Tracheal epithelial cell (primary cell): ENCODE measurements around the gene CXCR4. TPM values are rescaled to one million over a fixed set of nuclear protein-coding genes. Genes with fewer than 3 reads are reported as not detected.

Experiments
- total RNA-seq: library from RNA; depleted of rRNA; stranded (reverse); fragments of >200 nt; gene quantifications from 2 replicates; pipeline ENCODE4 v1.2.1, GENCODE V29; 2014

The CXCR4 gene
- total RNA-seq: 0.48 TPM in 1 of 2 replicates, not detected in the other

DNA sequence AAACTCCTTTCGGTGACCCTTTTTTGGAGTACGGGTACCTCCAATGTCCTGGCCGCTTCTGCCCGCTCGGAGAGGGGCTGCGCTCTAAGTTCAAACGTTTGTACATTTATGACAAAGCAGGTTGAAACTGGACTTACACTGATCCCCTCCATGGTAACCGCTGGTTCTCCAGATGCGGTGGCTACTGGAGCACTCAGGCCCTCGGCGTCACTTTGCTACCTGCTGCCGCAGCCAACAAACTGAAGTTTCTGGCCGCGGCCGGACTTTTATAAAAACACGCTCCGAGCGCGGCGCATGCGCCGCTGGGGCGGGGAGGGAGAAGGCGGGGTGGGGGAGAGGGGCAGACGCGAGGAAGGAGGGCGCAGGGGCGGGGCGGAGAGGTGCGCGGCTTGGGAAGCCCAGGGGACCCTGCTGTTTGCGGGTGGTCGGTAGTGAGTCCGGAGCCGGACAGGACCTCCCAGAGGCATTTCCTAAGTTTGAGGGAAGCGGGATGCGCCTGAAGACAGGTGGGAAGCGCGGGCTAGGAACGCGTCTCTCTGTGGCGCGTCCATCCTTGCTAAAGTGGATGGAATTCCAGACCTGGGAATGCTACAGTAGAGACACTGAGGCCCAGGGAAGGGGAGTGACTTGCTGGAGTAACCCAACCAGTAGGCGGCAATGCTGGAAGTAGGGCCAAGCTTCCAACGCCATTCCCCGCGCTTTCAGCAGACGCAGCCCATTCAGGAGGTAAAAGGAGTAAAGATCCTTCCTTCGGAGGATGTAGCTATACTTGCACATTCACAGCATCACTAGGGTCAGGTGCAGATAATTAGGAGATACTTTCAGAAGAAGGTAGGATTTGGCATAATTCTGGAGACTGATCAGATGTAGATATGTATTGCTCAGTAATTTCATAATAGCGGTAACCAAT is at the start of gene CXCR4:
Gene CXCR4 (minus strand): TSS at position 241 of the 910 bp plus-strand sequence. CDS start 89 bp downstream, at position 152.

Other genes starting within 250 kb of the CXCR4 start
- 5.1 and 6.0 TPM in 2 replicates for gene MCM6, start 241.7 kb downstream of the CXCR4 start, total RNA-seq
- 119 and 135 TPM in 2 replicates for gene DARS1, start 132.5 kb downstream of the CXCR4 start, total RNA-seq